ENCODE measurements around the gene GALE. TPM values are rescaled to one million over a fixed set of nuclear protein-coding genes. Genes with fewer than 3 reads are reported as not detected.
A peak's percentile ranks its signal among the peaks of the same experiment; 100 is the strongest.
"Not testable (repeated sequence)": the region's sequence is repeated elsewhere in the genome, so short reads cannot be mapped to it uniquely, and the experiment has no call there.

The GALE gene
- total RNA-seq, 1 experiment from 2014 or later, result 42.7 TPM

- intact Hi-C loops (cut with micrococcal nuclease; ENCODE audit: unreplicated experiment), result no loop called here
- DNase-seq (ENCODE audit: low spot score), result no peak
- POLR2A ChIA-PET (ENCODE audit: low non-redundant PET), result no interaction called here
- no TSS peak for BruUV-seq (replicated peaks)
- Histone ChIP-seq H3K4me3 (ENCODE audit: low read depth, low read length, poor library complexity, severe bottlenecking) (peak overlapping the region; percentile 37), H3K36me3 (ENCODE audit: insufficient read depth, low read length, poor library complexity, severe bottlenecking) (no peaks in the 10 kb centered on the region), H3K27me3 (replicated peaks; ENCODE audit: insufficient read depth, low read depth, low read length, poor library complexity) (peaks cover 3% of the 10 kb centered on the region), H3K9me3 (ENCODE audit: low read depth, low read length, poor library complexity, severe bottlenecking) (no peaks in the 10 kb centered on the region), H3K4me1 (ENCODE audit: insufficient read depth, low read length, poor library complexity, severe bottlenecking) (peaks cover 8% of the 10 kb centered on the region), H3K27ac (ENCODE audit: low read depth, low read length, poor library complexity, severe bottlenecking) (no peak overlapping the region)
- TF ChIP-seq EZH2 (IDR thresholded peaks at IDR 0.05; ENCODE audit: borderline replicate concordance, low read depth, low read length, poor library complexity, severe bottlenecking), result no peak
- no peak for TF ChIP-seq CTCF (conservative IDR thresholded peaks at IDR 0.05; ENCODE audit: low read depth, low read length)
- CTCF ChIA-PET, result no interaction called here
Observed at GRCh38 chr1:23837908-23838307, 37.4 kb upstream of the GALE start.

- no peaks in the 10 kb centered on the region for H3K9me3 ChIP-seq (ENCODE audit: low read depth, low read length, poor library complexity, severe bottlenecking)
- peaks cover 3% of the 10 kb centered on the region for H3K27me3 ChIP-seq (replicated peaks; ENCODE audit: insufficient read depth, low read depth, low read length, poor library complexity)
- no TSS peak for BruUV-seq (replicated peaks)
- CTCF ChIA-PET, result no interaction called here
- H3K4me3 ChIP-seq (ENCODE audit: low read depth, low read length, poor library complexity, severe bottlenecking), result no peak overlapping the region
- DNase-seq (ENCODE audit: low spot score), result no peak
- no peak for TF ChIP-seq CTCF (conservative IDR thresholded peaks at IDR 0.05; ENCODE audit: low read depth, low read length)
- TF ChIP-seq EZH2 (IDR thresholded peaks at IDR 0.05; ENCODE audit: borderline replicate concordance, low read depth, low read length, poor library complexity, severe bottlenecking), result no peak
- no peaks in the 10 kb centered on the region for H3K36me3 ChIP-seq (ENCODE audit: insufficient read depth, low read length, poor library complexity, severe bottlenecking)
- H3K4me1 ChIP-seq (ENCODE audit: insufficient read depth, low read length, poor library complexity, severe bottlenecking), result peaks cover 8% of the 10 kb centered on the region
- H3K27ac ChIP-seq (ENCODE audit: low read depth, low read length, poor library complexity, severe bottlenecking), result no peak overlapping the region
- POLR2A ChIA-PET (ENCODE audit: low non-redundant PET), result no interaction called here
- intact Hi-C loops (cut with micrococcal nuclease; ENCODE audit: unreplicated experiment), result no loop called here
Observed at GRCh38 chr1:23836037-23836436, 35.5 kb upstream of the GALE start.

GRCh38 chr1:23834156-23834555, 33.6 kb upstream of the GALE start:
- H3K9me3 ChIP-seq (ENCODE audit: low read depth, low read length, poor library complexity, severe bottlenecking); CTCF ChIA-PET; H3K27me3 ChIP-seq (replicated peaks; ENCODE audit: insufficient read depth, low read depth, low read length, poor library complexity); H3K4me1 ChIP-seq (ENCODE audit: insufficient read depth, low read length, poor library complexity, severe bottlenecking); H3K27ac ChIP-seq (ENCODE audit: low read depth, low read length, poor library complexity, severe bottlenecking); H3K4me3 ChIP-seq (ENCODE audit: low read depth, low read length, poor library complexity, severe bottlenecking); H3K36me3 ChIP-seq (ENCODE audit: insufficient read depth, low read length, poor library complexity, severe bottlenecking); intact Hi-C loops (cut with micrococcal nuclease; ENCODE audit: unreplicated experiment); DNase-seq (ENCODE audit: low spot score); BruUV-seq (replicated peaks); POLR2A ChIA-PET (ENCODE audit: low non-redundant PET): not testable (repeated sequence)

- BruUV-seq (replicated peaks), result no TSS peak
- intact Hi-C loops (cut with micrococcal nuclease; ENCODE audit: unreplicated experiment), result no loop called here
- no peaks in the 10 kb centered on the region for H3K9me3 ChIP-seq (ENCODE audit: low read depth, low read length, poor library complexity, severe bottlenecking)
- DNase-seq (ENCODE audit: low spot score), result no peak
- no peak overlapping the region for H3K27ac ChIP-seq (ENCODE audit: low read depth, low read length, poor library complexity, severe bottlenecking)
- TF ChIP-seq CTCF (conservative IDR thresholded peaks at IDR 0.05; ENCODE audit: low read depth, low read length), result no peak
- no peak for TF ChIP-seq EZH2 (IDR thresholded peaks at IDR 0.05; ENCODE audit: borderline replicate concordance, low read depth, low read length, poor library complexity, severe bottlenecking)
- no peaks in the 10 kb centered on the region for H3K36me3 ChIP-seq (ENCODE audit: insufficient read depth, low read length, poor library complexity, severe bottlenecking)
- H3K4me1 ChIP-seq (ENCODE audit: insufficient read depth, low read length, poor library complexity, severe bottlenecking), result peaks cover 12% of the 10 kb centered on the region
- ChIA-PET POLR2A (ENCODE audit: low non-redundant PET) (no interaction called here), CTCF (no interaction called here)
- H3K4me3 ChIP-seq (ENCODE audit: low read depth, low read length, poor library complexity, severe bottlenecking), result no peak overlapping the region
- no peaks in the 10 kb centered on the region for H3K27me3 ChIP-seq (replicated peaks; ENCODE audit: insufficient read depth, low read depth, low read length, poor library complexity)
Observed at GRCh38 chr1:23827717-23828116, 27.2 kb upstream of the GALE start.

- DNase-seq (ENCODE audit: low spot score); BruUV-seq (replicated peaks); intact Hi-C loops (cut with micrococcal nuclease; ENCODE audit: unreplicated experiment); H3K27me3 ChIP-seq (replicated peaks; ENCODE audit: insufficient read depth, low read depth, low read length, poor library complexity); POLR2A ChIA-PET (ENCODE audit: low non-redundant PET); H3K36me3 ChIP-seq (ENCODE audit: insufficient read depth, low read length, poor library complexity, severe bottlenecking); H3K27ac ChIP-seq (ENCODE audit: low read depth, low read length, poor library complexity, severe bottlenecking); CTCF ChIA-PET; H3K9me3 ChIP-seq (ENCODE audit: low read depth, low read length, poor library complexity, severe bottlenecking); H3K4me3 ChIP-seq (ENCODE audit: low read depth, low read length, poor library complexity, severe bottlenecking): not testable (repeated sequence)
- H3K4me1 ChIP-seq (ENCODE audit: insufficient read depth, low read length, poor library complexity, severe bottlenecking), result peaks cover 12% of the 10 kb centered on the region
Observed at GRCh38 chr1:23826590-23826989, 26.0 kb upstream of the GALE start.
